ENCODE results near the gene CARS1.

CARS1 gene

GRCh38 chr11:2952290-2952689 lies 104.9 kb downstream of the CARS1 start:
- no peak for DNase-seq

- no peak for DNase-seq
Measured at GRCh38 chr11:2951231-2952110, 105.8 kb downstream of the CARS1 start.
